ENCODE measurements around the gene HGFAC. TPM values are rescaled to one million over a fixed set of nuclear protein-coding genes. Genes with fewer than 3 reads are reported as not detected.

The HGFAC gene
- total and polyA plus RNA-seq, 10 of the 15 experiments (the other 5 are each of a cell fraction or from before 2014, with no cell fraction given) = 0.38 TPM; not detected in 9

GRCh38 chr4:3413675-3414420 lies 27.9 kb upstream of the HGFAC start (continued):
- TF ChIP-seq ZBTB11 (CRISPR knock-in tag; IDR thresholded peaks at IDR 0.05) (no peak), FOXK2 (IDR thresholded peaks at IDR 0.05) (no peak), SIX5 (IDR thresholded peaks at IDR 0.05; ENCODE audit: low read depth, low read length, severe bottlenecking) (no peak), IKZF2 (IDR thresholded peaks at IDR 0.05) (no peak), EGR1 (IDR thresholded peaks at IDR 0.05; ENCODE audit: borderline replicate concordance in 1 of 2, low read depth in 2 of 2, low read length in 2 of 2) (no peak), STAT1 (conservative IDR thresholded peaks at IDR 0.05) (no peak), CHD4 (IDR thresholded peaks at IDR 0.05) (no peak)

Measured in GM12878 (cell line).